ENCODE results near the gene PIP5K1B. TPM values are rescaled to one million over a fixed set of nuclear protein-coding genes. Genes with fewer than 3 reads are reported as not detected.

PIP5K1B gene
- total and polyA plus RNA-seq, 2 of the 13 experiments (the other 11 are each of a cell fraction or from before 2014, with no cell fraction given) = 15.8 to 17.5 TPM

DNA sequence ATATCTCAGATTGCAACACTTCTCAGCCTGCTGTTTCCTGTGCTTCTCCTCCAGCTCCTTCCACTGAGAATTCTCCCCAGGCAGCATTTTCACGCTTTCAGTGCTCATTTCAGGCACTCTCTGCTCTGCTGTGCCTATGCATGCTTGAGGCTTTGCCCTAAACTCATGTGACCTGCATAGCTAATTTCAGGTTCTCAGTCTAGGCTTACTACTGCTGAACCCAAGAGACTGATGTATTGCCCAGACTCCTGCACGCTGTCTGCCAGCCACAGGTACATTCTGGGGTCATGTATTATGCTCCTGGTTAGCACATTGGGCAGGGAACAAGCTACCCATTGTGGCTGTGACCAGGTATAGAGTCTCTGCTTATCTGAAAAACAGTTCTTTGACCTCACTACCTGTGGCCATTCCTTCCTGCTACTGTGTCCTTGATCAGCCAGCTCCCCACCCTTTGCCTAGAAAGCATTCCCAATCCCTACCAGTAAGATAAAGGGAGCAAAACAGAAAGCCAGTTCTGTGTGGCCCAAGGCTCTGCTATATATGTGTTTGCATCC lies 34.7 kb downstream of the PIP5K1B start (continued):
- no peak for TF ChIP-seq MTA3 (CRISPR knock-in tag; IDR thresholded peaks at IDR 0.05)
- TF ChIP-seq ZNF335 (CRISPR knock-in tag; IDR thresholded peaks at IDR 0.05) = no peak
- TF ChIP-seq PHF21A (CRISPR knock-in tag; IDR thresholded peaks at IDR 0.05) = peak; percentile 68; the same call in 1 of the 2 replicates
- no peak for TF ChIP-seq ZBTB3 (CRISPR knock-in tag; IDR thresholded peaks at IDR 0.05; ENCODE audit: borderline replicate concordance, low read depth)
- TF ChIP-seq JDP2 (CRISPR knock-in tag; IDR thresholded peaks at IDR 0.05; ENCODE audit: borderline replicate concordance) = no peak
- TF ChIP-seq ZNF772 (CRISPR knock-in tag; IDR thresholded peaks at IDR 0.05) = no peak
- no peak for TF ChIP-seq ZFP90 (CRISPR knock-in tag; IDR thresholded peaks at IDR 0.05; ENCODE audit: borderline replicate concordance)
- TF ChIP-seq HMG20B (CRISPR knock-in tag; conservative IDR thresholded peaks at IDR 0.05) = 0 out of 2 replicates have a peak, but pooled peaks have one; percentile 67
- TF ChIP-seq PLRG1 (conservative IDR thresholded peaks at IDR 0.05) = no peak
- peak; percentile 94 for TF ChIP-seq ZNF331 (CRISPR knock-in tag; IDR thresholded peaks at IDR 0.05)
- TF ChIP-seq RBM39 (IDR thresholded peaks at IDR 0.05; ENCODE audit: low read depth, low read length, poor library complexity, severe bottlenecking) = no peak
- no peak for TF ChIP-seq GABPA (IDR thresholded peaks at IDR 0.05; ENCODE audit: low read depth, low read length)
- TF ChIP-seq GABPA (CRISPR knock-in tag; IDR thresholded peaks at IDR 0.05; ENCODE audit: low read depth) = no peak
- no peak for TF ChIP-seq ZBTB8A (CRISPR knock-in tag; IDR thresholded peaks at IDR 0.05; ENCODE audit: borderline replicate concordance, low read depth)
- peak; percentile 69; the same call in 1 of the 2 replicates for TF ChIP-seq POGZ (CRISPR knock-in tag; IDR thresholded peaks at IDR 0.05)
- TF ChIP-seq KLF15 (CRISPR knock-in tag; IDR thresholded peaks at IDR 0.05; ENCODE audit: borderline replicate concordance) = no peak
- TF ChIP-seq U2AF1 (optimal IDR thresholded peaks at IDR 0.05; ENCODE audit: low read depth, low read length) = peak; percentile 44
- no peak for TF ChIP-seq ZNF674 (CRISPR knock-in tag; IDR thresholded peaks at IDR 0.05; ENCODE audit: low read depth)
- no peak for TF ChIP-seq CBX5 (CRISPR knock-in tag; IDR thresholded peaks at IDR 0.05; ENCODE audit: borderline replicate concordance)
- TF ChIP-seq, protein P1, sequence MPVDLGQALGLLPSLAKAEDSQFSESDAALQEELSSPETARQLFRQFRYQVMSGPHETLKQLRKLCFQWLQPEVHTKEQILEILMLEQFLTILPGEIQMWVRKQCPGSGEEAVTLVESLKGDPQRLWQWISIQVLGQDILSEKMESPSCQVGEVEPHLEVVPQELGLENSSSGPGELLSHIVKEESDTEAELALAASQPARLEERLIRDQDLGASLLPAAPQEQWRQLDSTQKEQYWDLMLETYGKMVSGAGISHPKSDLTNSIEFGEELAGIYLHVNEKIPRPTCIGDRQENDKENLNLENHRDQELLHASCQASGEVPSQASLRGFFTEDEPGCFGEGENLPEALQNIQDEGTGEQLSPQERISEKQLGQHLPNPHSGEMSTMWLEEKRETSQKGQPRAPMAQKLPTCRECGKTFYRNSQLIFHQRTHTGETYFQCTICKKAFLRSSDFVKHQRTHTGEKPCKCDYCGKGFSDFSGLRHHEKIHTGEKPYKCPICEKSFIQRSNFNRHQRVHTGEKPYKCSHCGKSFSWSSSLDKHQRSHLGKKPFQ (CRISPR knock-in tag; IDR thresholded peaks at IDR 0.05; ENCODE audit: insufficient replicate concordance) = no peak
- TF ChIP-seq ZSCAN22 (CRISPR knock-in tag; IDR thresholded peaks at IDR 0.05) = no peak
- TF ChIP-seq ZBTB7B (CRISPR knock-in tag; IDR thresholded peaks at IDR 0.05) = peak; percentile 59; the same call in 1 of the 2 replicates
- TF ChIP-seq KLF16 (CRISPR knock-in tag; IDR thresholded peaks at IDR 0.05) = peak in 1 of 2 experiments; percentile 24; a peak in 1 of 4 replicates
